ENCODE results near the gene CDK19. TPM values are rescaled to one million over a fixed set of nuclear protein-coding genes. Genes with fewer than 3 reads are reported as not detected.

CDK19 gene
- total RNA-seq, 1 experiment from 2014 or later: 24.3 TPM

GRCh38 chr6:110643175-110643574 is 172.1 kb downstream of the CDK19 start:
- DNase-seq: no peak
- no peaks in the 10 kb centered on the region for H3K9me3 Mint-ChIP-seq (ENCODE audit: low read depth, unreplicated experiment)
- H3K4me3 Mint-ChIP-seq (ENCODE audit: low read depth, unreplicated experiment): no peak overlapping the region
- no peaks in the 10 kb centered on the region for H3K36me3 Mint-ChIP-seq (ENCODE audit: insufficient read depth, unreplicated experiment)
- no peaks in the 10 kb centered on the region for H3K27me3 Mint-ChIP-seq (ENCODE audit: unreplicated experiment)
- intact Hi-C loops (cut with micrococcal nuclease; ENCODE audit: unreplicated experiment): no loop called here
- BruUV-seq (replicated peaks): no TSS peak
- CTCF ChIA-PET: interaction anchor here (0.9 kb wide), 1 partner anchor 35 kb away, joined by 3 read pairs; no protein-coding TSS in a partner anchor
- no peak for TF ChIP-seq CTCF (IDR thresholded peaks at IDR 0.05; ENCODE audit: unreplicated experiment)
- H3K27ac Mint-ChIP-seq (ENCODE audit: unreplicated experiment): no peak overlapping the region
- no peaks in the 10 kb centered on the region for H3K4me1 Mint-ChIP-seq (ENCODE audit: low read depth, unreplicated experiment)

GRCh38 chr6:110642711-110643110 is 172.6 kb downstream of the CDK19 start:
- no peak for TF ChIP-seq CTCF (IDR thresholded peaks at IDR 0.05; ENCODE audit: unreplicated experiment)
- Mint-ChIP-seq H3K9me3 (ENCODE audit: low read depth, unreplicated experiment) (no peaks in the 10 kb centered on the region), H3K27ac (ENCODE audit: unreplicated experiment) (no peak overlapping the region), H3K27me3 (ENCODE audit: unreplicated experiment) (no peaks in the 10 kb centered on the region), H3K4me3 (ENCODE audit: low read depth, unreplicated experiment) (no peak overlapping the region), H3K4me1 (ENCODE audit: low read depth, unreplicated experiment) (no peaks in the 10 kb centered on the region), H3K36me3 (ENCODE audit: insufficient read depth, unreplicated experiment) (no peaks in the 10 kb centered on the region)
- intact Hi-C loops (cut with micrococcal nuclease; ENCODE audit: unreplicated experiment): no loop called here
- CTCF ChIA-PET: interaction anchor here (0.9 kb wide), 1 partner anchor 35 kb away, joined by 3 read pairs; no protein-coding TSS in a partner anchor
- BruUV-seq (replicated peaks): no TSS peak
- DNase-seq: no peak

- no peaks in the 10 kb centered on the region for H3K9me3 Mint-ChIP-seq (ENCODE audit: low read depth, unreplicated experiment)
- no TSS peak for BruUV-seq (replicated peaks)
- H3K4me1 Mint-ChIP-seq (ENCODE audit: low read depth, unreplicated experiment): no peaks in the 10 kb centered on the region
- H3K36me3 Mint-ChIP-seq (ENCODE audit: insufficient read depth, unreplicated experiment): no peaks in the 10 kb centered on the region
- no peak for TF ChIP-seq CTCF (IDR thresholded peaks at IDR 0.05; ENCODE audit: unreplicated experiment)
- DNase-seq: no peak
- CTCF ChIA-PET: no interaction called here
- no peaks in the 10 kb centered on the region for H3K27me3 Mint-ChIP-seq (ENCODE audit: unreplicated experiment)
- no peak overlapping the region for H3K27ac Mint-ChIP-seq (ENCODE audit: unreplicated experiment)
- H3K4me3 Mint-ChIP-seq (ENCODE audit: low read depth, unreplicated experiment): no peak overlapping the region
- intact Hi-C loops (cut with micrococcal nuclease; ENCODE audit: unreplicated experiment): no loop called here
Measured at GRCh38 chr6:110636781-110637180, 178.5 kb downstream of the CDK19 start.

- no peak for DNase-seq
- no peaks in the 10 kb centered on the region for H3K9me3 Mint-ChIP-seq (ENCODE audit: low read depth, unreplicated experiment)
- no TSS peak for BruUV-seq (replicated peaks)
- TF ChIP-seq CTCF (IDR thresholded peaks at IDR 0.05; ENCODE audit: unreplicated experiment): no peak
- no peak overlapping the region for H3K4me3 Mint-ChIP-seq (ENCODE audit: low read depth, unreplicated experiment)
- intact Hi-C loops (cut with micrococcal nuclease; ENCODE audit: unreplicated experiment): no loop called here
- CTCF ChIA-PET: no interaction called here
- H3K4me1 Mint-ChIP-seq (ENCODE audit: low read depth, unreplicated experiment): no peaks in the 10 kb centered on the region
- no peaks in the 10 kb centered on the region for H3K27me3 Mint-ChIP-seq (ENCODE audit: unreplicated experiment)
- no peaks in the 10 kb centered on the region for H3K36me3 Mint-ChIP-seq (ENCODE audit: insufficient read depth, unreplicated experiment)
- no peak overlapping the region for H3K27ac Mint-ChIP-seq (ENCODE audit: unreplicated experiment)
Measured at GRCh38 chr6:110635096-110635495, 180.2 kb downstream of the CDK19 start.
